Measurements from ENCODE around the gene RASSF6.

- no peak for TF ChIP-seq EZH2phosphoT487 (IDR thresholded peaks at IDR 0.05; ENCODE audit: borderline replicate concordance)
- TF ChIP-seq CTCF (conservative IDR thresholded peaks at IDR 0.05; ENCODE audit: low read length) = no peak
Measured at GRCh38 chr4:73606465-73606974, 13.7 kb downstream of the RASSF6 start.

Data from Loucy (cell line).